NK-92 treated with Interleukin-12 subunit alpha and Interleukin-12 subunit beta, amount 100 ng/mL, for 24 hours (cell line): ENCODE results near the gene SEPTIN11.
"Not testable (repeated sequence)": the region's sequence is repeated elsewhere in the genome, so short reads cannot be mapped to it uniquely, and the experiment has no call there.

Experiments
- DNase-seq: peaks from one replicate; lab custom pipeline; 2025; lab: John Stamatoyannopoulos, UW

The SEPTIN11 gene

DNA sequence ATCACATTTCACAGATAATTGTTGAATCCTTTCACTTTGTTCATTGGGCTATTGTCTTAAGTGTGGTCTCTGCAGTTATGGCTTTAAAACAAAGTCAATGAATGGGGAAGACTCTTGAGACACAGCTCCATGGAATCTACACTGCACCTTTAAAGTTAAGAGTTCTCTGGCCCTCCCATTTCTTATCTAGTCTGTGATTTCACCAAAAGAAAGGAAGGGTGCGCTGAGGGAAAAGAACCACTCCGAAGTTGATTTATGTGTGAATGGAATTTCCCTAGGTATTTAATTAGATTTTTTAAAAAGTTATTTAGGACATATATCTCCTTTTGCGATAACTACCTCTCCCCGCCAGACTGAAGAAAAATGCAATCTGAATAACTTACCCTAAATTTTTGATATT lies 2.5 kb downstream of the SEPTIN11 start:
- no peak for DNase-seq

- no peak for DNase-seq
Measured at GRCh38 chr4:76952656-76953582, 3.4 kb downstream of the SEPTIN11 start.

DNA sequence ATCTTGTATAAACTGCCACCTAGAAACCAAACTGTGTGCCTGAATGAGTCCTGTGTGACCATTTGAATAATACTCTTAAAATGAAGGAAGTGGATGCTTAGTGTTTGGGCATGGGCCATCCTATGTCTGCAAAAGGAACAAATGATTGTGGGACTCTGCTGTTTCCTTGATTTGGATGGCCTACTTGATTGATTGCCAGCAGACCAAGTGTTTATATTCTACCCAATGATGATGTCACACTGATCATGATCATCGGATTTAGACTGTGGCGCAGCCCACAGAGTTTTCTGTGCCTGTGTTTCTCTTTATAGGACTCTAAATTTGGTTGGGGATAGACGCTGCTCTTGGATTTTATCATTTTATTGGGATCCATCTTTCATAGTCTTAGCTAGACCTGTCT lies 4.4 kb downstream of the SEPTIN11 start:
- no peak for DNase-seq

DNA sequence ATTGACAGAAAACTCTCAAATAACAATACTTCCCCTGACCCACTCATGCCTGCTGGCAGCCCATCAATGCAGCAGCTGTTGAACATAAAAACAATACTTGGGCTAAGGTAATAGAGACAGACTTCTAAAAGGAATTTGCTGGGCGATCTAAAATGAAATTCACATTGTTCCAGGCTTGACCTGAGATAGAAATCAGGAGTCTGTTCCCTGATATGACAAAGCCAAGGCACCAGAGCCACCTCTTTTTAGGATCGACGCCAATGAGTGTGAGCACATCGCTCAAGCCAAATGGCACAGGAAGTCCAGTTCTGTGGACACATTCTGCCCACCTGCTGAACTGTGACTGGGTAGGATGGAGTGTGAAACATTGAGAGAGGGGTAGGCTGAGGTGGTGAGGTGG lies 4.9 kb downstream of the SEPTIN11 start:
- no peak for DNase-seq

DNA sequence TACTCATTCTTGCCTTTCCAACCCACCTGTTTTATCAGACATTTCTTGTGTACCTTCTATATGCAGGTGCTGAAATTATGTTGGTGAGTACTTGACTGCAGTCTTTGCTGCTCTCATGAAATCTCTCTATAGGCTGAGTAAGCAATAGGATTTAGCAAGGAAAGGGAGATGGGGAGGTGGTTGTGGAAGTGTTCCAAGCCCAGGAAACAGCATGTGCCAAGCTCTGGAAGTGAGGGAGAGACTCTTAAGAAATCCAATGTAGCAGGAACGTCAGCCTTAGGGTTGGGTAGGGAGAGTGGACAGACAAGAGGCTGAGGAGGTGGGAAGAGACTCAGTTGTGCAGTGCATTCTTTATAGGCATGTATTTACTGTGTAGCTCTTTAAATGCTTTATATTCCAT lies 5.6 kb downstream of the SEPTIN11 start:
- no peak for DNase-seq

GRCh38 chr4:76957004-76957738 lies 7.6 kb downstream of the SEPTIN11 start:
- DNase-seq = no peak

- no peak for DNase-seq
Measured at GRCh38 chr4:76958891-76959290, 9.3 kb downstream of the SEPTIN11 start.

DNA sequence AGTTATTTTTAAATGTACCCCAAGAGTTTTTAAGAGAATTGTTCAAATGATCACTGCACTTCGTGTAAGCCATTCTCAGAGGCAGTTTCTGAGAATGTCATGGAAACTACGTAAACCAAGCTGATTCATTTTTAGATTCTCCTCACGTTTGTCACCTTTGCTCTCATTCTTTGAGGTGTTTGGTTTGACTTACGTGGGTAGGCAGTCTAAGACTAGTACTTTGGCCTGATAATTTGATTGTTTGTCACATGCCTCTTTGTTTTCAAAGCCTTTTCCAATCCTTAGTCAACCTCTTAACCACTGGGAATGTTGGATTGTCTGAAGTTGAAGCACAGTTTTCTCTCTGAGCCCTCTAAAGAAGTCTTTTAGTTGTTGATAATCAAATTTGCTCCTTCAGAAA lies 10.5 kb downstream of the SEPTIN11 start:
- DNase-seq = no peak

DNA sequence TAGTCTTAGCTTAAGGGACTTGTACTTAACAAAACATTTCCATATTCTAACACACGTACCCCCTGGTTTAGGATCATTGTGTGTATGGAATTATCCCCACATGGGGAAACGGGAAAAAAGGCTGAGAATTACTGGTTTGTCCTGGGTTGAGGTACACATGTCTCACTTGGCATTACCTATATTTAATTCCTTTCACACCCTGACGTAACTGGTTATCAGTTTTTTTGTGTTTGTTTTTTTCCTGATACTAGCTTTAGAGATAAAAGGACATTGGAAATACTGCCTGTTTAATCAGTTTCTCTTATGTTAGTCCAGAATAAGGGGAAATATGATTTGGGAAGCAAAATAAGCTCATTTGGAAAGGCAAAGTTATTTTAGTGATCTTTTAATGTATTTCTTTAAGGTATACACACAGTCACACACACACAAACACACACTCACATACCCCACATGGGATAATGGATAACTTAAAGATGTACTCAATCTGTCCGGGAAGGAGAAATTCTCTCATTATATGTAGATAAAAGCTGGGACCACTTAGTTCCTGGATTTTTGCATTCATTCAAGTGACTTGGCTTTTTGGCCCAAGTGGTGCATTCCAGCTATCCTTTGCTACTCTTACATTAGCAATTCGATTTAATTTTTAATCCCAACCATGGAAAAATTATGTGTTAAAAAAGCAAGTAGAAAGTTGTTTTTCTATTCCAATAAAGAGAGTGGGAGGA lies 13.0 kb downstream of the SEPTIN11 start:
- DNase-seq = no peak

- no peak for DNase-seq
Measured at GRCh38 chr4:76963131-76963750, 13.7 kb downstream of the SEPTIN11 start.

GRCh38 chr4:76963927-76964326 lies 14.4 kb downstream of the SEPTIN11 start:
- not testable (repeated sequence) for DNase-seq

- no peak for DNase-seq
Measured at GRCh38 chr4:76964769-76965168, 15.2 kb downstream of the SEPTIN11 start.

- no peak for DNase-seq
Measured at GRCh38 chr4:76965866-76966579, 16.5 kb downstream of the SEPTIN11 start.

GRCh38 chr4:76968937-76969336 lies 19.4 kb downstream of the SEPTIN11 start:
- no peak for DNase-seq

GRCh38 chr4:76969495-76969894 lies 19.9 kb downstream of the SEPTIN11 start:
- no peak for DNase-seq

DNA sequence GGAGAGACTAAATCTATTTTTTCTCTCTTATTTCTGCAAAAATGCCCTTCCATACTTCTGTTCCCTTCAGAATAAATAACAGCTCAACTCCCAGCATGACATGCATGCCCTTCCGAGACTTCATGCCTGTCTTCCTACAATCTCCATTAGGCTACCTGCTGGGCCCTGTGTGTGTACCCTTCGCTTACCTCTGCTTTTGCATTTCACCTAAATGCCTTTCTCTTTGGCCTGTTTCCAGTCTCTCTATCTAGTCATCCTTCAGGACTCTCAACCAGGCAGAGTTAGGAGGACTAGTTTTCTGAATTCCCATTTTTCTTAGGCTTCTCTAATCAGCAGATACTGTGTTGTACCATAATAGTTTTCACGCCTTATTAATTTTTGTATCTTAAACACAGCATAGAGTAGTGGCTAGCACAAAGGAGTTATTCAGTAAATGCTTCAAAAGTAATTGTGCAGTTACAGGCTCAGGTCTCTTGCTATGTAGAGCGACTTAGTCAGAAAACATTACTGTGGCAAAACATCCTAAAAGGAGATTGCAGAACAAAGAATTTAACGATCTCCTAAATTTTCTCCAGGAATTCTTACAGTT lies 20.5 kb downstream of the SEPTIN11 start:
- DNase-seq = no peak

- DNase-seq = no peak
Measured at GRCh38 chr4:76972306-76972705, 22.8 kb downstream of the SEPTIN11 start.

DNA sequence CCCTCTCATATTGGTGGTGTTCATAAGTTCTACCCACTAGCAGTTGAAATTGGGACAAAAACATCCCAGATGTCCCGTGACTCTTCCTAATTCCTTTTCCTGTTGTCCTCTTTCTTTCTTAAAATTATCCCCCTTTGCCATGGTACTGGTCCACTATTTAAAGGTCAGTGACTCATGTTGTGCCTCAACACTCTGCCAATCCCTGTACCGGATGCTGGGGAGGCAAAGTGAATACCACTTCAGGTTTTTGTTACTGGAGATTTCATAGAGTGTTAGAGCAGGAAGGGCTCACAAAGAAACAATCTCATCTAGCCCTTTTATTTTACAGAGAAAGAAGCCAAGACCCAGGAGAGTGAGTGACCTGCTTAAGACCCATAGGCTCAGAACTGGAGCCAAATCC lies 24.6 kb downstream of the SEPTIN11 start:
- DNase-seq = no peak

- DNase-seq = no peak
Measured at GRCh38 chr4:76977113-76977512, 27.6 kb downstream of the SEPTIN11 start.

- DNase-seq = no peak
Measured at GRCh38 chr4:76977736-76978350, 28.3 kb downstream of the SEPTIN11 start.

DNA sequence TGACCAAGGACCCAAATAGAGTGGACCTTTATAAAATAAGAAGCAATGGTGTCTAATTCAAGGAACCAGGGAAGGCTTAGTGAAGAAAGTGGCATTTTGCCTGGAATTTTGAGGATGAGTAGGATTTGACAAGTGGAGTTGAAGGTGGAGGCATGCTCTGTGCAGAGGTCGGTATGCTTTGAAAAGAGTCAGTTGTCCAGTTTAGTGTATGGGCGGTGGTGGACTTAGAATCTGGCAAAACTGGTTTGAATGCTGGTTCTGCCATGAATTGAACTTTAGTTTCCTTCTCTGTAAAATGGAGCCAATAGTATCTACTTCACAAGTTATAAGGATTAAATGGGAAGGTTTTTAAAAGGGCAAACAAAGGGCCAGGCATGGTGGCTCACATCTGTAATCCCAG lies 29.7 kb downstream of the SEPTIN11 start:
- DNase-seq = no peak
